Neural progenitor cell (in vitro differentiated cells): ENCODE results near the gene PANK3. TPM values are rescaled to one million over a fixed set of nuclear protein-coding genes. Genes with fewer than 3 reads are reported as not detected.

Experiments
- DNase-seq: peaks from one replicate; pipeline ENCODE4 v3.0.0-alpha.2; 2016; ENCODE audit warnings: low spot score
- H2AFZ ChIP-seq: fragments of 200-600 bp; sonication (generic); replicated peaks from 2 replicates; pipeline ENCODE4 v1.6.1; 2016; ENCODE audit warnings: antibody characterized with exemption
- H3F3A ChIP-seq: fragments of 200-600 bp; sonication (generic); 2 replicates; pipeline ENCODE4 v1.6.1; 2016; ENCODE audit warnings: antibody characterized with exemption, low read depth
- H3K27ac ChIP-seq: fragments of 200-600 bp; sonication (generic); 2 replicates; pipeline ENCODE4 v1.5.1; 2016; ENCODE audit warnings: mild to moderate bottlenecking
- H3K27me3 ChIP-seq: fragments of 200-600 bp; sonication (generic); 2 replicates; pipeline ENCODE4 v1.6.1; 2016; ENCODE audit warnings: mild to moderate bottlenecking, moderate library complexity
- H3K36me3 ChIP-seq: fragments of 200-600 bp; sonication (generic); 2 replicates; pipeline ENCODE4 v1.5.1; 2016
- H3K4me1 ChIP-seq: fragments of 200-600 bp; sonication (generic); 2 replicates; pipeline ENCODE4 v1.6.1; 2016; ENCODE audit warnings: mixed run types
- H3K4me2 ChIP-seq: fragments of 200-600 bp; sonication (generic); 2 replicates; pipeline ENCODE4 v1.6.1; 2016
- H3K4me3 ChIP-seq: fragments of 200-600 bp; sonication (generic); 2 replicates; pipeline ENCODE4 v1.5.1; 2016
- H3K79me2 ChIP-seq: fragments of 200-600 bp; sonication (generic); 2 replicates; pipeline ENCODE4 v1.6.1; 2016; ENCODE audit warnings: low read depth
- H3K9ac ChIP-seq: fragments of 200-600 bp; sonication (generic); 2 replicates; pipeline ENCODE4 v1.6.1; 2016
- H3K9me3 ChIP-seq: fragments of 200-600 bp; sonication (generic); 2 replicates; pipeline ENCODE4 v1.5.1; 2016; ENCODE audit warnings: low read depth
- H4K20me1 ChIP-seq: fragments of 200-600 bp; sonication (generic); 2 replicates; pipeline ENCODE4 v1.6.1; 2016; ENCODE audit warnings: low read depth
- H3K27ac Mint-ChIP-seq: 3 replicates; pipeline ENCODE4 v1.8.0; 2021; ENCODE audit warnings: mixed read lengths
- H3K27me3 Mint-ChIP-seq: 2 replicates; pipeline ENCODE4 v1.8.0; 2022; ENCODE audit warnings: low read depth, mild to moderate bottlenecking, inconsistent platforms, moderate library complexity, mixed read lengths; ENCODE audit not compliant: insufficient read depth
- H3K36me3 Mint-ChIP-seq: 3 replicates; pipeline ENCODE4 v1.8.0; 2021; ENCODE audit warnings: mixed read lengths
- H3K4me1 Mint-ChIP-seq: 3 replicates; pipeline ENCODE4 v1.8.0; 2021; ENCODE audit warnings: mixed read lengths
- H3K4me3 Mint-ChIP-seq: 3 replicates; pipeline ENCODE4 v1.8.0; 2021; ENCODE audit warnings: mild to moderate bottlenecking, moderate library complexity, mixed read lengths
- H3K9me3 Mint-ChIP-seq: 3 replicates; pipeline ENCODE4 v1.8.0; 2020; ENCODE audit warnings: mixed read lengths
- CTCF ChIP-seq: fragments of 200-600 bp; sonication (generic); IDR thresholded peaks from 2 replicates; pipeline ENCODE4 v1.5.1; 2017; ENCODE audit warnings: antibody characterized with exemption, mild to moderate bottlenecking
- EZH2 ChIP-seq: fragments of 200-600 bp; sonication (generic); IDR thresholded peaks from 2 replicates; pipeline ENCODE4 v1.6.1; 2017; ENCODE audit warnings: antibody characterized with exemption, mild to moderate bottlenecking, moderate library complexity
- EZH2phosphoT487 ChIP-seq: fragments of 200-600 bp; sonication (generic); IDR thresholded peaks from 2 replicates; pipeline ENCODE4 v1.6.1; 2017; ENCODE audit warnings: antibody characterized with exemption
- total RNA-seq: library from RNA; depleted of rRNA; stranded (reverse); fragments of >200 nt; gene quantifications from 2 replicates; pipeline ENCODE4 v1.2.3, GENCODE V29; 2015; ENCODE audit warnings: low replicate concordance

Gene PANK3
- total RNA-seq, 1 donor from 2014 or later, result 117 TPM

DNA sequence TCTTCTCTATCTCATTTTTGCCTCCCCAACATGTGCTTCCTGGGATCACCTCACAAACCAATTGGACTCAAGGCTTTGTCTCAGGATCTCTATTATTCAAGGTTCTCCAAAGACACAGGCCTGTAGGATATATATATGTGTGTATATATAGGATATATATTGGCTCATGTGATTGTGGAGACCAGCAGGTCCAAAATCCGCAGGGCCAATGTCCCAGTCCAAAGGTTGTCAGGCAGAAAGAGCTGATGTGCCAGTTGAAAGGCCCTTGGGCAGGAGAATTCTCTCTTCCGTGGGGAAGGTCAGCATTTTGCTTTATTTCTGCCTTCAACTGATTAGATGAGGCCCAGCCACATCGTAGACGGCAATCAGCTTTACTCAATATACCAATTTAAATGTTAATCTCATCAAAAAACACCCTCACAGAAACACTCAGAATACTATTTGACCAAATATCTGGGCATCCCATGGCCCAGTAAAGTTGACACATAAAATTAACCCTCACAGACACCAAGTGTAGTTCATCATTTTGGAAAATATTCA is 51.3 kb downstream of the PANK3 start:
- Mint-ChIP-seq H3K4me1 (peaks cover 14% of the 10 kb centered on the region), H3K9me3 (peaks cover 2% of the 10 kb centered on the region), H3K36me3 (no peaks in the 10 kb centered on the region), H3K27ac (no peak overlapping the region), H3K4me3 (peak overlapping the region; percentile 87), H3K27me3 (peaks cover 13% of the 10 kb centered on the region)
- no peak overlapping the region for H3K4me2 ChIP-seq
- H3K27ac ChIP-seq, result no peak overlapping the region
- no peak for DNase-seq
- TF ChIP-seq EZH2phosphoT487, result no peak
- no peak for TF ChIP-seq CTCF
- TF ChIP-seq EZH2, result no peak
- no peaks in the 10 kb centered on the region for H3K9me3 ChIP-seq
- H3K9ac ChIP-seq, result no peak overlapping the region
- no peak overlapping the region for H2AFZ ChIP-seq
- H3F3A ChIP-seq, result peaks cover 10% of the 10 kb centered on the region
- H3K4me1 ChIP-seq, result peaks cover 24% of the 10 kb centered on the region
- H3K27me3 ChIP-seq, result peaks cover 33% of the 10 kb centered on the region
- no peak overlapping the region for H3K4me3 ChIP-seq
- no peaks in the 10 kb centered on the region for H3K36me3 ChIP-seq
- no peaks in the 10 kb centered on the region for H3K79me2 ChIP-seq
- peaks cover 43% of the 10 kb centered on the region for H4K20me1 ChIP-seq

DNA sequence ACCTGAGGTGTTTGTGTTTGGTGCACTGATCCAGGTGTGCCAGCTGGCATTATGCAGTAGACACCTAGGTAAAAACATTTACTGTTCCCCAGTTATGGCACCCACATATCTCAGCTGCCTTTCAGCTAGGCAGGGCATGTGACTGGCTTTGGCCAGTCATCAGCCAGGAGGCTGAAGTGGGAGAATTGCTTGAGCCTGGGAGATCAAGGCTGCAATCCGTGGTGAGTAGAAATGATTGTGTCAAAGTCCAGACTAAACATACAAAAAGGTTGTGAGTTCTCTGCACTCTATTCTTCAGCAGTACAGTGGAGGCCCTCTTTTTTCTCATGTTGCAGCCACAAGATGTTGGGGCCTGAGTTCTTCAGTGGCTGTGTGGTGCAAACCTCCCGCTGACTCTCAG is 53.3 kb downstream of the PANK3 start:
- H3K9me3 ChIP-seq, result no peaks in the 10 kb centered on the region
- H3K4me1 ChIP-seq, result peaks cover 4% of the 10 kb centered on the region
- no peak overlapping the region for H2AFZ ChIP-seq
- H3K9me3 Mint-ChIP-seq, result peaks cover 2% of the 10 kb centered on the region
- peaks cover 25% of the 10 kb centered on the region for H4K20me1 ChIP-seq
- no peaks in the 10 kb centered on the region for H3K79me2 ChIP-seq
- no peaks in the 10 kb centered on the region for H3K36me3 ChIP-seq
- H3K27me3 ChIP-seq, result peaks cover 28% of the 10 kb centered on the region
- H3K4me3 Mint-ChIP-seq, result no peak overlapping the region
- no peak for TF ChIP-seq EZH2
- TF ChIP-seq EZH2phosphoT487, result no peak
- no peak for TF ChIP-seq CTCF
- peaks cover 13% of the 10 kb centered on the region for H3K27me3 Mint-ChIP-seq
- H3K27ac ChIP-seq, result no peak overlapping the region
- H3K36me3 Mint-ChIP-seq, result no peaks in the 10 kb centered on the region
- no peak overlapping the region for H3K4me2 ChIP-seq
- no peak overlapping the region for H3K27ac Mint-ChIP-seq
- DNase-seq, result no peak
- H3K4me1 Mint-ChIP-seq, result peaks cover 9% of the 10 kb centered on the region
- H3K4me3 ChIP-seq, result no peak overlapping the region
- peaks cover 10% of the 10 kb centered on the region for H3F3A ChIP-seq
- H3K9ac ChIP-seq, result no peak overlapping the region

GRCh38 chr5:168513861-168514428 is 65.2 kb downstream of the PANK3 start:
- no peak for DNase-seq
- H3K27ac ChIP-seq, result no peak overlapping the region
- no peak overlapping the region for H3K4me3 ChIP-seq
- H3K9me3 ChIP-seq, result no peaks in the 10 kb centered on the region
- peaks cover 25% of the 10 kb centered on the region for H3K36me3 ChIP-seq
- Mint-ChIP-seq H3K27ac (no peak overlapping the region), H3K9me3 (peaks cover 15% of the 10 kb centered on the region), H3K27me3 (no peaks in the 10 kb centered on the region), H3K4me3 (no peak overlapping the region), H3K4me1 (no peaks in the 10 kb centered on the region), H3K36me3 (peaks cover 60% of the 10 kb centered on the region)
- no peak overlapping the region for H3K4me2 ChIP-seq
- H2AFZ ChIP-seq, result no peak overlapping the region
- TF ChIP-seq CTCF (no peak), EZH2phosphoT487 (no peak), EZH2 (no peak)
- H4K20me1 ChIP-seq, result no peaks in the 10 kb centered on the region
- H3F3A ChIP-seq, result no peaks in the 10 kb centered on the region
- no peak overlapping the region for H3K9ac ChIP-seq
- no peaks in the 10 kb centered on the region for H3K4me1 ChIP-seq
- H3K79me2 ChIP-seq, result no peaks in the 10 kb centered on the region
- no peaks in the 10 kb centered on the region for H3K27me3 ChIP-seq
